Measurements from ENCODE around the gene UCN3.

- TF ChIP-seq FOXA1 (IDR thresholded peaks at IDR 0.05) (no peak), L3MBTL2 (conservative IDR thresholded peaks at IDR 0.05) (no peak), CTBP1 (IDR thresholded peaks at IDR 0.05; ENCODE audit: borderline replicate concordance) (no peak), NFRKB (IDR thresholded peaks at IDR 0.05) (no peak), ARNT (IDR thresholded peaks at IDR 0.05) (no peak), FOXK2 (IDR thresholded peaks at IDR 0.05) (no peak), ZNF384 (IDR thresholded peaks at IDR 0.05) (no peak), FOXM1 (IDR thresholded peaks at IDR 0.05; ENCODE audit: borderline replicate concordance) (no peak), SP1 (IDR thresholded peaks at IDR 0.05) (no peak), BHLHE40 (IDR thresholded peaks at IDR 0.05; ENCODE audit: borderline replicate concordance) (no peak)
Observed at GRCh38 chr10:5365928-5366327, 1.2 kb downstream of the UCN3 start.

Measured in HEK293T (cell line).